ENCODE measurements around the gene CALN1.

DNA sequence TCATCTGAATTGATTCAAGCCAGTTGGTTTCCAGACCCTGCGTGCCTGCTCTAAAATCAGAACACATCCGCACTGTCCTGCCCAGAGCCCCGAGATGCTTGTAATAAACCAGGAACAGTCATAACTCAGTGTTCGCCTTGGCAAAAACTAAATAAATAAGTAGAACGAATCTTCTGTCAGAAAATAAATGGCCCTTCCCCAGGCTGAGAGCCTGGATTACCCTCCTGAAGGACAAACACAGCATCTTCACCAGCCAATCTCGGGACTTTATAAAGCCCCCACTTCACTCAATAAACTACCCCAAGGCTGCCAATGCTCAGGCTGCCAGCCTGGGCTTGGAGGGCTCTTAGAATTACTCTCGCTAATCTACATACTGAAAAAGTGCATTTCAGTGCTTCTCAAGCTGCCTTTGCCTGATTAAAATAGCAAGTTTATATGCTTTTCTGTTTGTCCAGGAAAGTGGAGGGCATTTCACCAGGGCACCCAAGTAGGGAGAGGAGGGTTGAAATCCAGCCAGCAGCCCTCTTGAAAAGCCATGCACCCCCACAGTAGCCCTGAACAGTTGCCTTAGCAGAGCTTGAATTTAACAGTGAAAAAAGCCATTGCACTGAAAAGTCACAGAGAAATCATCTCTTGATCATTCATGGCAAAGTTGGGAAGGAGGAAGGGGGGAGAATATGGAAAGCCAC, 136.6 kb downstream of the CALN1 start:
- TF ChIP-seq, protein P1, sequence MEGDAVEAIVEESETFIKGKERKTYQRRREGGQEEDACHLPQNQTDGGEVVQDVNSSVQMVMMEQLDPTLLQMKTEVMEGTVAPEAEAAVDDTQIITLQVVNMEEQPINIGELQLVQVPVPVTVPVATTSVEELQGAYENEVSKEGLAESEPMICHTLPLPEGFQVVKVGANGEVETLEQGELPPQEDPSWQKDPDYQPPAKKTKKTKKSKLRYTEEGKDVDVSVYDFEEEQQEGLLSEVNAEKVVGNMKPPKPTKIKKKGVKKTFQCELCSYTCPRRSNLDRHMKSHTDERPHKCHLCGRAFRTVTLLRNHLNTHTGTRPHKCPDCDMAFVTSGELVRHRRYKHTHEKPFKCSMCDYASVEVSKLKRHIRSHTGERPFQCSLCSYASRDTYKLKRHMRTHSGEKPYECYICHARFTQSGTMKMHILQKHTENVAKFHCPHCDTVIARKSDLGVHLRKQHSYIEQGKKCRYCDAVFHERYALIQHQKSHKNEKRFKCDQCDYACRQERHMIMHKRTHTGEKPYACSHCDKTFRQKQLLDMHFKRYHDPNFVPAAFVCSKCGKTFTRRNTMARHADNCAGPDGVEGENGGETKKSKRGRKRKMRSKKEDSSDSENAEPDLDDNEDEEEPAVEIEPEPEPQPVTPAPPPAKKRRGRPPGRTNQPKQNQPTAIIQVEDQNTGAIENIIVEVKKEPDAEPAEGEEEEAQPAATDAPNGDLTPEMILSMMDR (IDR thresholded peaks at IDR 0.05): no peak
- no peak for TF ChIP-seq EP300 (IDR thresholded peaks at IDR 0.05)
- TF ChIP-seq POLR2AphosphoS5 (IDR thresholded peaks at IDR 0.05): no peak
- TF ChIP-seq POLR2A (IDR thresholded peaks at IDR 0.05): no peak

Data from gastroesophageal sphincter (tissue), 3 donors.